ENCODE measurements around the gene GPALPP1. TPM values are rescaled to one million over a fixed set of nuclear protein-coding genes. Genes with fewer than 3 reads are reported as not detected.

The GPALPP1 gene
- total RNA-seq, 1 donor from 2014 or later = 18.5 TPM

GRCh38 chr13:45068036-45069001, 79.0 kb downstream of the GPALPP1 start:
- DNase-seq (ENCODE audit: low read depth) = no peak
- no peaks in the 10 kb centered on the region for H3K36me3 Mint-ChIP-seq (ENCODE audit: low read depth, unreplicated experiment)

GRCh38 chr13:45073809-45074208, 84.5 kb downstream of the GPALPP1 start:
- no peaks in the 10 kb centered on the region for H3K4me1 ChIP-seq (ENCODE audit: insufficient read depth, low read length)
- DNase-seq (ENCODE audit: low read depth) = no peak
- no peak for TF ChIP-seq CTCF (IDR thresholded peaks at IDR 0.05; ENCODE audit: insufficient read depth, low read depth, low read length)
- TF ChIP-seq EZH2 (IDR thresholded peaks at IDR 0.05; ENCODE audit: insufficient read depth, low read length) = no peak
- H3K79me2 ChIP-seq (ENCODE audit: insufficient read depth, low read length) = no peaks in the 10 kb centered on the region
- H3K9ac ChIP-seq (ENCODE audit: low read length) = no peak overlapping the region
- no peak overlapping the region for H2AFZ ChIP-seq (ENCODE audit: low read depth, low read length)
- no peak overlapping the region for H3K4me2 ChIP-seq (ENCODE audit: low read length)
- H3K9me3 ChIP-seq (ENCODE audit: insufficient read depth, low read depth, low read length) = no peaks in the 10 kb centered on the region
- no peaks in the 10 kb centered on the region for H4K20me1 ChIP-seq (ENCODE audit: insufficient read depth, low read length)
- Mint-ChIP-seq H3K4me3 (ENCODE audit: unreplicated experiment) (no peak overlapping the region), H3K27ac (ENCODE audit: unreplicated experiment) (no peak overlapping the region), H3K36me3 (ENCODE audit: low read depth, unreplicated experiment) (no peaks in the 10 kb centered on the region), H3K27me3 (ENCODE audit: low read depth, unreplicated experiment) (peaks cover 1% of the 10 kb centered on the region), H3K4me1 (ENCODE audit: low read depth, unreplicated experiment) (no peaks in the 10 kb centered on the region), H3K9me3 (ENCODE audit: unreplicated experiment) (no peaks in the 10 kb centered on the region)
- H3K4me3 ChIP-seq (ENCODE audit: insufficient read depth, low read depth, low read length) = no peak overlapping the region
- no peak overlapping the region for H3K27ac ChIP-seq (ENCODE audit: low read depth, low read length)
- H3K27me3 ChIP-seq (ENCODE audit: insufficient read depth, low read length) = no peaks in the 10 kb centered on the region
- FAIRE-seq = no peak
- no peaks in the 10 kb centered on the region for H3K36me3 ChIP-seq (ENCODE audit: insufficient read depth, low read length)

More at GRCh38 chr13:45068036-45069001, 79.0 kb downstream of the GPALPP1 start:
- H3K4me2 ChIP-seq (ENCODE audit: low read length) = no peak overlapping the region
- H3K36me3 ChIP-seq (ENCODE audit: insufficient read depth, low read length) = no peaks in the 10 kb centered on the region
- no peaks in the 10 kb centered on the region for H3K27me3 ChIP-seq (ENCODE audit: insufficient read depth, low read length)
- Mint-ChIP-seq H3K27ac (ENCODE audit: unreplicated experiment) (no peak overlapping the region), H3K9me3 (ENCODE audit: unreplicated experiment) (no peaks in the 10 kb centered on the region), H3K4me3 (ENCODE audit: unreplicated experiment) (no peak overlapping the region), H3K27me3 (ENCODE audit: low read depth, unreplicated experiment) (peaks cover 4% of the 10 kb centered on the region), H3K4me1 (ENCODE audit: low read depth, unreplicated experiment) (no peaks in the 10 kb centered on the region)
- H2AFZ ChIP-seq (ENCODE audit: low read depth, low read length) = no peak overlapping the region
- FAIRE-seq = no peak
- H3K9me3 ChIP-seq (ENCODE audit: insufficient read depth, low read depth, low read length) = no peaks in the 10 kb centered on the region
- no peak overlapping the region for H3K9ac ChIP-seq (ENCODE audit: low read length)
- H3K4me1 ChIP-seq (ENCODE audit: insufficient read depth, low read length) = no peaks in the 10 kb centered on the region
- TF ChIP-seq CTCF (IDR thresholded peaks at IDR 0.05; ENCODE audit: insufficient read depth, low read depth, low read length) = no peak
- no peak for TF ChIP-seq EZH2 (IDR thresholded peaks at IDR 0.05; ENCODE audit: insufficient read depth, low read length)
- H4K20me1 ChIP-seq (ENCODE audit: insufficient read depth, low read length) = no peaks in the 10 kb centered on the region
- H3K27ac ChIP-seq (ENCODE audit: low read depth, low read length) = no peak overlapping the region
- no peak overlapping the region for H3K4me3 ChIP-seq (ENCODE audit: insufficient read depth, low read depth, low read length)
- no peaks in the 10 kb centered on the region for H3K79me2 ChIP-seq (ENCODE audit: insufficient read depth, low read length)

- Mint-ChIP-seq H3K27me3 (ENCODE audit: low read depth, unreplicated experiment) (no peaks in the 10 kb centered on the region), H3K4me3 (ENCODE audit: unreplicated experiment) (no peak overlapping the region), H3K36me3 (ENCODE audit: low read depth, unreplicated experiment) (no peaks in the 10 kb centered on the region), H3K9me3 (ENCODE audit: unreplicated experiment) (no peaks in the 10 kb centered on the region), H3K27ac (ENCODE audit: unreplicated experiment) (no peak overlapping the region), H3K4me1 (ENCODE audit: low read depth, unreplicated experiment) (no peaks in the 10 kb centered on the region)
- Histone ChIP-seq H3K4me3 (ENCODE audit: insufficient read depth, low read depth, low read length) (no peak overlapping the region), H3K9me3 (ENCODE audit: insufficient read depth, low read depth, low read length) (no peaks in the 10 kb centered on the region), H3K4me2 (ENCODE audit: low read length) (no peak overlapping the region), H4K20me1 (ENCODE audit: insufficient read depth, low read length) (no peaks in the 10 kb centered on the region), H3K4me1 (ENCODE audit: insufficient read depth, low read length) (no peaks in the 10 kb centered on the region), H3K9ac (ENCODE audit: low read length) (no peak overlapping the region), H3K79me2 (ENCODE audit: insufficient read depth, low read length) (no peaks in the 10 kb centered on the region), H3K27ac (ENCODE audit: low read depth, low read length) (no peak overlapping the region), H3K27me3 (ENCODE audit: insufficient read depth, low read length) (no peaks in the 10 kb centered on the region), H3K36me3 (ENCODE audit: insufficient read depth, low read length) (no peaks in the 10 kb centered on the region), H2AFZ (ENCODE audit: low read depth, low read length) (no peak overlapping the region)
- TF ChIP-seq EZH2 (IDR thresholded peaks at IDR 0.05; ENCODE audit: insufficient read depth, low read length) = no peak
- TF ChIP-seq CTCF (IDR thresholded peaks at IDR 0.05; ENCODE audit: insufficient read depth, low read depth, low read length) = no peak
- FAIRE-seq = no peak
- no peak for DNase-seq (ENCODE audit: low read depth)
Observed at GRCh38 chr13:45074721-45075120, 85.4 kb downstream of the GPALPP1 start.
